Keratinocyte (primary cell): ENCODE data around the gene CIZ1.

Experiments used
- EZH2 ChIP-seq: IDR thresholded peaks from one replicate; pipeline ENCODE4 v1.6.1; 2012; ENCODE audit warnings: inconsistent platforms, mild to moderate bottlenecking, low read length, moderate library complexity
- TF ChIP-seq, protein P1 (sequence below), 3 experiments: IDR thresholded peaks in 1 of 3; conservative IDR thresholded peaks in 1 of 3; optimal IDR thresholded peaks in 1 of 3; 2 replicates in 2 of 3; 3 replicates in 1 of 3; pipeline versions ENCODE3 to v1.5.1; 2011; ENCODE audit warnings: low read length in 3 of 3, mild to moderate bottlenecking in 3 of 3, moderate library complexity in 2 of 3, control low read depth in 1 of 3, inconsistent platforms in 1 of 3; ENCODE audit not compliant: insufficient read depth in 2 of 3; ENCODE audit errors: extremely low read depth in 1 of 3

DNA sequence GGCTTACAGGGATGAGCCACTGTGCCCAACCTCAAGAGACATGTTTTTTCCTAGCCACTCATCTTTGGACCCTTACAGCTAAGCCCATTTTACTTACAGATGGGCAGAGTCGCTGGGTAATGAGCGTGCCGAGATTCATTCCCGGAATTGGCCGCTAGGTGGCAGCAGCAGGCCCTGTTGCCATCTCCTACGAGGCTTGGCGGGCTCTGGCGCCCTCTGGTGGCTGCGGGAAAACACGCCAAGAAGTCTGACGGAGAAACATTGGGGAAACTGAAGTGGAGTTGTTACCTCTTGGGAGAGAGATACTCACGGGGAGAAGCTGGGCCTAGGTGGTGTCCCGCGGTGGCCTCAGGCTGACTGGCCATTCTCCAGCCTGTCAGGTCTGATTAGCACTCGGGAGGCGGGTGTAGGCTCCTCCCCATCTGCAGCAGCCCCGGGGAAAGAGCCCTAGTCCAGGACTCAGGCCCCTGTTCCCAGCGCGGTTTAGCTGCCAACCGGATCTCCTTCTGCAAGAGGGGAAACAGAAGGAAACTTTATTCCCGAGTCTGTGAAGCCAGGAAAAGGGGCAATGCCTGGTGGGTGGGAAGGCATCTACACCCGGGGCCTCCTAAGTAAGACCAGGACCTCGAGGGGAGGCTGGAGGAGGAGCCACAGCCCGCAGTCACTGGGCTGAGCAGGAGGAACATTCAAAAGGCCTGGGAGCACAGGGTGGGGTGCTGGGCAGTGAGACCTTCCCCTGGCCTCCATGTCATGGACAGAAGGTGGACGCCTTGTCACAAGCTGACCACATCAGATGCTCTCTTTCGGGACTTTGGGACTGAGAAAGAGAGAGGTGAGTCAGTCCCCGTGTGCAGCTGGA, 73.5 kb downstream of the CIZ1 start:
- TF ChIP-seq, protein P1, sequence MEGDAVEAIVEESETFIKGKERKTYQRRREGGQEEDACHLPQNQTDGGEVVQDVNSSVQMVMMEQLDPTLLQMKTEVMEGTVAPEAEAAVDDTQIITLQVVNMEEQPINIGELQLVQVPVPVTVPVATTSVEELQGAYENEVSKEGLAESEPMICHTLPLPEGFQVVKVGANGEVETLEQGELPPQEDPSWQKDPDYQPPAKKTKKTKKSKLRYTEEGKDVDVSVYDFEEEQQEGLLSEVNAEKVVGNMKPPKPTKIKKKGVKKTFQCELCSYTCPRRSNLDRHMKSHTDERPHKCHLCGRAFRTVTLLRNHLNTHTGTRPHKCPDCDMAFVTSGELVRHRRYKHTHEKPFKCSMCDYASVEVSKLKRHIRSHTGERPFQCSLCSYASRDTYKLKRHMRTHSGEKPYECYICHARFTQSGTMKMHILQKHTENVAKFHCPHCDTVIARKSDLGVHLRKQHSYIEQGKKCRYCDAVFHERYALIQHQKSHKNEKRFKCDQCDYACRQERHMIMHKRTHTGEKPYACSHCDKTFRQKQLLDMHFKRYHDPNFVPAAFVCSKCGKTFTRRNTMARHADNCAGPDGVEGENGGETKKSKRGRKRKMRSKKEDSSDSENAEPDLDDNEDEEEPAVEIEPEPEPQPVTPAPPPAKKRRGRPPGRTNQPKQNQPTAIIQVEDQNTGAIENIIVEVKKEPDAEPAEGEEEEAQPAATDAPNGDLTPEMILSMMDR (optimal IDR thresholded peaks at IDR 0.05 in 1 of 3, IDR thresholded peaks at IDR 0.05 in 1 of 3, conservative IDR thresholded peaks at IDR 0.05 in 1 of 3; ENCODE audit: extremely low read depth in 1 of 3, insufficient read depth in 2 of 3, low read length in 3 of 3), result peak; percentile 100
- no peak for TF ChIP-seq EZH2
